ENCODE results near the gene CTLA4.

CTLA4 gene

DNA sequence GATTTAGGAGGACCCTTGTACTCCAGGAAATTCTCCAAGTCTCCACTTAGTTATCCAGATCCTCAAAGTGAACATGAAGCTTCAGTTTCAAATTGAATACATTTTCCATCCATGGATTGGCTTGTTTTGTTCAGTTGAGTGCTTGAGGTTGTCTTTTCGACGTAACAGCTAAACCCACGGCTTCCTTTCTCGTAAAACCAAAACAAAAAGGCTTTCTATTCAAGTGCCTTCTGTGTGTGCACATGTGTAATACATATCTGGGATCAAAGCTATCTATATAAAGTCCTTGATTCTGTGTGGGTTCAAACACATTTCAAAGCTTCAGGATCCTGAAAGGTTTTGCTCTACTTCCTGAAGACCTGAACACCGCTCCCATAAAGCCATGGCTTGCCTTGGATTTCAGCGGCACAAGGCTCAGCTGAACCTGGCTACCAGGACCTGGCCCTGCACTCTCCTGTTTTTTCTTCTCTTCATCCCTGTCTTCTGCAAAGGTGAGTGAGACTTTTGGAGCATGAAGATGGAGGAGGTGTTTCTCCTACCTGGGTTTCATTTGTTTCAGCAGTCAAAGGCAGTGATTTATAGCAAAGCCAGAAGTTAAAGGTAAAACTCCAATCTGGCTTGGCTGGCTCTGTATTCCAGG lies at the start of gene CTLA4:
Gene CTLA4 (plus strand): TSS at position 211 of the 640 bp plus-strand sequence. CDS start 172 bp downstream, at position 383.
- peak; percentile 48 for DNase-seq

- DNase-seq = no peak
Measured at GRCh38 chr2:203818656-203819055, 48.9 kb upstream of the CTLA4 start.

DNA sequence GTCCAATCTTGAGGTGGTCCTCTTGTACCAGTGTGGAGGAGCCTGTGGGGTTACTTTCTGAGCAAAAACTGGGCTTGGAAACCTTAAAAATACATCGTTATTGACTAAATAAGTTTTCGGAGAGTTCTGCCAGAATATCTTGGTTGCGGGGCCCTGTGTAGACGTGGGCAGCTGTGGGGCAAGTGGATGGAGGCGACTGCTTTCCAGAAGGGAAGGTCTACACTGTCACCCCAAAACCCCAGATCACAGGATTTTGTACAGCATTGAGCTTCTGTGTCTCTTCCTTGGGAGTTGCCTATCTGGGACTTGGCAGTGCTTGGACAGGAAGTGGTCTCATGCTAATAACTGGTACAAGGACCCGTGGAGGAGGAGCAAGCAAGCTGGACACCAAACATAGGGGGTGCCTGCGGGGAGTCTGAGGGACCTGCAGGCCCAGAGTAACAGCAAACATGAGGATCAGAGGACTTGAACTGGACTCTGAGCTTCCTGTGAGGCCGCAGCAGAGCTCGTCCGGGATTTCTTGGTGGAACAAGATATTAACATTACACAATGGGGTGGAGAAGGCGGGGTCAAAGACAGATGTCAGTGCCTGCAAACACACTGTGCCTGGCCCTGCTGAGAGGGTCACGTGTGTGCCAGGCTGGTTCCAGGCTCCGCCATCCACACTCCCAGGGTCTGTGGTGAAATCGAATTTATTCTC lies 48.0 kb upstream of the CTLA4 start:
- no peak for DNase-seq

DNA sequence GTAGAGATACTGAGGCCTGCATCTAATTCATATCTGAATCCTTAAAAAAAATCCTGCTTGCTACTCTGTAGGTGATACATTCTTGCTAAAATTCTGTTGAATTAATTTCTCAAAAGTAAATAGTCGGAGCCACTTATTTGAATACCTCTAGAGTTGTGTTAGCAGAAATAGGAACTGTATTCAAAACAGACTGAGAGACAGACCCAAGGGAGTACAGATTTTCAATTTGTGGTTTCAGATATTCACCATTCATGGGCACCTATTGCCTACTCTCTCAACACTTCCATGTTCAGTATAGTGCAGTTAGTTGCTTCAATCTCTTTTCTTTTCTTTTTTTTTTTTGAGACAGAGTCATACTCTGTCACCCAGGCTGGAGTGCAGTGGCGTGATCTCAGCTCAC lies 46.6 kb upstream of the CTLA4 start:
- DNase-seq = no peak

GRCh38 chr2:203822240-203822639 lies 45.3 kb upstream of the CTLA4 start:
- no peak for DNase-seq

DNA sequence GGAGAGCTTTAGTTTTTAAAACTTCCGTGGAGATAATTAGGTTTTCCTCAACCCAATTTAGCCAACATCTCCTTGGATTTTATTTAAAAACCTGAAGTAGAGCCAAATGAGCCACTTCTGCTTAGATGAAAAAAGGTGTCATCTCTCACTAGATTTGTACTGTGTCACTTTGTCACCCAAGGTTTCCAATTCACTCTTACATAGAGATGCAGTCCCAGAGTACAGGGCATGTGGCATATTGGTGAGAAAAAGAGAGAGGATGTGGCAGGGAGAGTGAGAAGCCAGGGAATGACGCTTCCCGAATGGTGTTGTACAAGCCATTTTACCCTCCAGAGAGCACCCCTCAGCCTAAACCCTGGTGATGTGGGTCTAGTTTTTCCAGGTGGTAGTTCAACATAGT lies 44.4 kb upstream of the CTLA4 start:
- no peak for DNase-seq

- peak; percentile 31 for DNase-seq
Measured at GRCh38 chr2:203824057-203824456, 43.5 kb upstream of the CTLA4 start.

DNA sequence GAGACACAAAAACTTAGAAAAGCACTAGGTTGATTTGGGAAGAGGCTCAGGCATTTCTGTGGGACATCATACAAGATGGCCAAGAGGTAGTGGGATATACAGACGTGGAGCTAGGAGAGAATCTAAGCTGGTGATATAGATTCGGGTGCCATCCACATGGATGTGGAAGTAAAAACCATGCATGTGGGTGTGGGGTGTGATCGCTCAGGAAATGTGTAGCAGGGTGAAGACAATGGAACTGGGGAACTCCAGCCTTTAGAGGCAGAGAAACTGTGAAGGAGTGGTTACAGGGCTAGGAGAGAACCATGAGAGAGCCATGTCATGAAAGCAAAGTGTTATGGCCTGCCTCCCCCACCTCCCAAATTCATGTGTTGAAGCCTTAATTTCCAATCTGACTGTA lies 43.0 kb upstream of the CTLA4 start:
- DNase-seq = no peak

GRCh38 chr2:203826704-203827103 lies 40.9 kb upstream of the CTLA4 start:
- no peak for DNase-seq

GRCh38 chr2:203830304-203831055 lies 37.1 kb upstream of the CTLA4 start:
- DNase-seq = peak; percentile 77

- DNase-seq = no peak
Measured at GRCh38 chr2:203835420-203835819, 32.2 kb upstream of the CTLA4 start.

DNA sequence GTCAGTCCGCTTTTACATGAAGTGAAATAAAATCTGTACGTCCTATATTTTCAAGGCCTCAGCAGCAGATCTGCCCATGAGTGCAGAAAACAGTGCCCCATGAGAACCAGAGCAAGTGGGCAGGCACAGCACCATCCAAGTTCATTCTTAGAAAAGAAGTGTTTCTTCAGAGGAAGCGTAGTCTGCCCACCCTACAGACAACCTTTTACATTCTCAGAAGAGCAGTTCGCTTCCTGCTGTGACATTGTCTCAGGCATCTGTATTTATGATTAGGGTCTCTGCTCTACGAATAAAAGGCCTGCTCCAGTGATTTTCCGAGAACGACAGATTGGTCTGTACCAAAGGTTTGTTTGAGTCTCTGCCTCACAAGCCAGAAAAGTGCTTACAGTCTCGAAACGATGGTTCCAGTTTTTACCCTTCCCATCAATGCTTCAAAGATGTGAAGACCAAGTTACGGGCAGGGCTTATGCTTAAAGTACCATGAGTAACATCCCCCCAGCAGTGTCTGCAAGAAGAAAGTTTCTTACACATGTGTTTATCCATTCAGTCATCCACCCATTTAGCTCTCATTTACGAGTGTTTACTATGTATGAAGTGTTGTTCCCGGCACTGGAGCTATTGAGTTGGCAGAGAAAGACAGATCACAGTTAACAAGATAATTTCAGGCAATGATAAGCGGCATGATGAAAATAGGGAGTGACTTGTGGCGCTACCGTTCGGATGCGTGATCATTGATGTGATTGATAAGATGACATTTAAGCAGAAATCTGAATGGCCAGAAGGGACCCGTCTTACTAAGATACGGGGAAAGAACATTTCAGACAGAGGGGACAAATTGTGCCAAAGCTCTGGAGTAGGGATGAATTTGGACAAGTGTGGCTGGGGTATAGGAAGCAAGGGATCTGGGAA lies 31.4 kb upstream of the CTLA4 start:
- no peak for DNase-seq

DNA sequence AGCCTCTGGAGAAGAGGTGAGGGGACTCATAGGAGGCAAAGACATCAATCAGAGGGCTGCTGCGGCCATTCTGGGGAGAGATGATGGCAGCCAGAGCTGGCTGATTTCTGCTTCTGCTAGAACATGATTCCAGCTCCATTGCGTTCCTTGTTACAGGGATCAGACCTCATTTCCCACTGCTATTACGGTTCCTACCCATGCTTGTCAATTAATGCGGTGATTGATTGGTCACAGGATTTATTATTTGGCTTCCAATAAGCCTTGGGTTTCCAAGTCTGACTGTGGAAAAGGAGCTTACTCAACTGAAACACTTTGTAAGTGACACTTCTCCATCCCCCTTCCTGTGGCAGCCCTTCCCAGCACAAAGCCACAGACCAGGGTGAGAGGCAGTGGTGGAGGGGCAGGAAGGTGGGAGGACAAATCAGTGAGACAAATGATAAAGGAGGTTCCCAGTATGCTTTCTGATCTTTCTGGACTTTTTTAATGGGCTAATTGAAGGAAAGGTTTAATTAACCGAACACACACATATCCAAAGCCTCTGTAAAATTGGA lies 26.8 kb upstream of the CTLA4 start:
- DNase-seq = no peak

DNA sequence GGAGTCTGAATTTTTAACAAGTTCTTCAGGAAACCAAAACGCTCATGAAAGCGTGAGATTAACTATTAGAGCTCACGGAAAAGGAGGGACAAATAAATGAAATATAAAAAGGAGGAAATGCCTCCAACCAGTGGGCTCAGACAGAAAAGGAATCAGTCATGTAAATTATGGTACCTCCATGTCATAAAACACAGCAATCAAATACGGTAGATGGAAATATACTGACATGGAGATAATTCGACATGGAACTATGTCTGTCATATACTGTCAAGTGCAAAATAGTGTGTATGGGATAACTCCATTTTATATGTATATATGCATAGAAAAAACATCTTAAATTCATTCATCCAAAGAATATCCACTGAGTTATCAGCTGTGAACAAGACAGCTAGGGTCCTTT lies 25.9 kb upstream of the CTLA4 start:
- no peak for DNase-seq

GRCh38 chr2:203842373-203842772 lies 25.2 kb upstream of the CTLA4 start:
- no peak for DNase-seq

GRCh38 chr2:203846490-203847105 lies 21.0 kb upstream of the CTLA4 start:
- no peak for DNase-seq

DNA sequence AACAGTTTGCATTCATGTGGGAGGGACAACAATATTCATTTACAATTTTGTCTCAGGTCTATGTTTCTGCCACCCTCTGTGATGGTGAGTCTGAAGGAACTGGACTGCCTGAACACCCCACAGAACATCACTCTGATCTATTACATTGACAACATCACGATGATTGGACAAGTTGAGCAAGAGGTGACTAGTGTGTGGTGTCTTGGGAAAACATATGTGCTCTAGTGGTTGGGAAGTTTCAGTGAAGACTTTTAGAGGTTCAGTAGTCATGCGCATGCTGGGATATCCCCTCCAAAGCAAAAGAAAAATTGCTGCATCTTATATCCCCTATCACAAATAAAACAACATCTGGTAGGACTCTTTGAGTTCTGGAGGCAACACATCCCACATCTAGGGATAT lies 18.6 kb upstream of the CTLA4 start:
- no peak for DNase-seq

- DNase-seq = no peak
Measured at GRCh38 chr2:203852760-203853159, 14.8 kb upstream of the CTLA4 start.

DNA sequence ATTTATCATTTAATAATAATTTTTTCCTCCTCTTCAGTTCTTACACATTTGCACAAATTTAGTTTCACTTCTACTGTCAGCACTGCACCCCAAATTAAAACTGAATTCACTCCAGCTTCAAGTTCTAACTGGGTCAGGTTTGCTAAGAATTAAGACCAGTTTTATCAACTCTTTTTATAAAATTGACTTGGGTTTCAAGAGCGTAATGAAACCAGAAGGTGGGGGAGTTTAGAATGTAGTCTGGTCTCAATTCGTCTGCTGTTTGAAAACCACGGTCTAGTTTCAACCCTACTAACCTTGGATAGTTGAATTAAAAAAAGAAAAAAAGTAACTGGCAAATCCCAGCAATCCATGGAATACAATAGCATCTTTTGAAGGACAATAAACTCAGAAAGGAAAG lies 14.3 kb upstream of the CTLA4 start:
- DNase-seq = no peak

DNA sequence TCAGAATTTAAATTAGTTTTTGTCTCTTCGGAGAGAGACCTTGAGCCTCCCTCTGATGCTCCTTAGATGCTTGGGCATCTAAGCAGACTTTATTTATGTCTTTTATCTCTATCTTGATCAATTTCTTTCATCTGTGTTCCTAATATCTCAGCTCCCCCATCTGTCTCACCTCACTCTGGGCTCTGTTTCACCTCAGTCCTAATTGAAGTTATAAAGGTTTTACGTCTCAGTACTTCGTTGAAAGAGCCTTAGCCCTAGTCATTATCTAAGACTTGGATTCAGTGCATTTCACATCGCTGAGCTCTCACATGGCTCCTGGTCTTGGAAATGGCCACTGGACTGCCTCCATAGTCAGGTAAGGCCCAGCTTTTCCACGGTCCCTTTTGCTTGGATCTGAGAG lies 13.8 kb upstream of the CTLA4 start:
- DNase-seq = no peak

DNA sequence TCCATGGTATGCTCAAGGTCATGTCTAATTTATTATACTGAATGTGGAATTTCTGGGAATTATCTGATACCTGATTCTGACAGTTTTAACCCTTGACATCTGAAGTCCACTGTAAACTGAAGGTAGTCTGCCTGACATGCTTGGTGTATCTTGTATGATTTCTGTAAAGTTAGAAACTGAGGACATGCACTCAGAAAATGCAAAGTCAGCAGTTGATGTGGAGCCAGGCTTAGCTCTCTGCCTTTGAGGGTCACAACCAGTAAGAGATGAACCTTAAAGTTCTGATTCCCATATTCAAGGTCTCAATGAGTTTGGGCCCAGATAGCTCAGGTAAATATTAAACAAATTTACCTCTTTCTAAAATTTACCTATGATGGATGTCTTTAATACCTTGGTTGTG lies 12.3 kb upstream of the CTLA4 start:
- DNase-seq = no peak

DNA sequence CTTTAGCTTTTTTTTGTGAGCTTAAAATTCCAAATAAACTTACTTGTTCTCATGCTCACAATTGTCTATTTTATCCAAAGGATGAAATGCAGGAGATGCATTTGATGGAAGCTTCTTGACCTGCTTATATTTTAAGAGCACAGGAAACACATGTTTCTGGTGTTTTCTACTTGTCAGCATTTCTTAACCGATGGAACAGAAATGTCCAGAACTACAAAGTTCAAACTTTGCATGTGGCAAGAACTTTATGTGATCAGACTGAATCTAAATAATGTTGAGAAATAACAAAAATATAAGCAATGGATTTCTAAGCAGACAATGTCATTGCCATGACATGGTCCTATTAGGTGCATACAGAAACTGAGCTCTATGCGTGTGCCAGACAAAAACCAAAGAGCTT lies 9.9 kb upstream of the CTLA4 start:
- DNase-seq = no peak
